H54 (cell line): ENCODE data around the gene CLP1.
"Not testable (repeated sequence)": the region's sequence is repeated elsewhere in the genome, so short reads cannot be mapped to it uniquely, and the experiment has no call there.

Experiments used
- DNase-seq: peaks from one replicate; pipeline ENCODE4 v3.0.0; 2011; ENCODE audit warnings: low spot score, mixed read lengths; ENCODE audit not compliant: insufficient read length
- FAIRE-seq: peaks from 3 replicates; lab custom pipeline; 2011; peaks lifted over from hg19 to GRCh38; lab: Jason Lieb, UNC
- POLR2A ChIP-seq: IDR thresholded peaks from 2 replicates; pipeline ENCODE4 v1.6.1; 2011; ENCODE audit warnings: low read depth, mild to moderate bottlenecking, low read length

The CLP1 gene

GRCh38 chr11:57646799-57647303 is 10.7 kb upstream of the CLP1 start:
- FAIRE-seq (no peak), DNase-seq (no peak)
- TF ChIP-seq POLR2A: no peak

DNA sequence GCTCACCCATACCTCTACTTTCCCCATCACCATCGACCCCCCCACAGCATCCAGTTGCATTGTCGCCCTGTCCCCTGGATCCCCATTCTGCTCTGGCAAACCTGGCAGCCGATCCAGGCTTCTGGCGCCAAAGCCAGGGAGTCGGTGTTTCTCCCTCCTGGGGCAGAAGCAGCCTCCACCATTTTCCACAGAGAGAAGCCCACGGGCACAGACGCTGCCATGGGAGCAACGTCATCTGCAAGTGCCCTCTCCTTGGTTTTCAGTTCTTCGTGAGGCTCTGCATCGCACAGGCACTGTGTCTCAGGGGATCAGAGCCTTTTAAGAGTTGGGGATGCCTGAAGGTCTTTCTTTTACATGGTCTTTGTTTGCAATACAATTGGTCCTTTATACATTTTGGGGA is 10.2 kb upstream of the CLP1 start:
- DNase-seq (no peak), FAIRE-seq (no peak)
- TF ChIP-seq POLR2A: no peak

DNA sequence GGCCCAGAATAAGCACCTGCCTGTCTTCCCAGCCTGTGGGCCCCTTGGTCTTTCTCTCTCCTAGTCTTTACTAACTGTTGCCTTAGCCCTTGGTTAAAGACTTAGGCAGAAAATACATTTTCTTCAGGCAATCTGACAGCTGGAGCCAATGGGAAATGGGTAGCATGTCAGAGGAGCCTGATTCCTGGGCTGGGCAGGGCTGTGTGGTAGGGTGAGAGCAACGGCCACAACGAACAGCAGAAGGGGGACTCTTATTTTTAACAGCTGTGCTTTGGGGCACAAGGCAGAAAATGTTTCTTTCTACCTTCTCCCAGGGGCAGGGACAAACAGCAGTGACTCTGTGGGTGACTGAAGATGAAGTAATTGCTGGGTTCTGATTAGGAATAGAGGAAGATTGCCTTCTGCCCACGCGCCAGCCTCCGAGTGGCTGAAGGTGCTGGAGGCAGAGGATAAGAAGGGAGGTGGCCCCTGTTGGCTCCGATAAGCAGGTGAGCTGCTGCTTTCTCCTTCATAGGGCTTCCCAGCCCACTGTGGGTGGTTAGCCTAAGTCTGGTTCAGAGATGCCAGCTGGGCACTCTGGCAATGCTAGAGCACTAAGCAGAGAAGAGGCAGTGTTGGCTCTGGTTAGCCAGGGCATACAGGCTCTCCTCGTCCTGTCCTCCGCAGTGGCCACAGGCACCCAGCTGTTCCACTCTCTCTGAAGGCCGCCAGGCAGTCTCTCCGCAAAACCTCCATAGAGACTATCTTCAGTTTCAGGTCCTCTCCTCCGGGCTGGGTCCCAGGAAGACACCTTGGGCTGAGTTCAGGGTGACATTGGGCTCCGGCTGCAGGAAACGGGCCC is 9.4 kb upstream of the CLP1 start:
- FAIRE-seq: no peak
- TF ChIP-seq POLR2A: peak; percentile 16; the same call in 1 of the 2 replicates
- DNase-seq: no peak

DNA sequence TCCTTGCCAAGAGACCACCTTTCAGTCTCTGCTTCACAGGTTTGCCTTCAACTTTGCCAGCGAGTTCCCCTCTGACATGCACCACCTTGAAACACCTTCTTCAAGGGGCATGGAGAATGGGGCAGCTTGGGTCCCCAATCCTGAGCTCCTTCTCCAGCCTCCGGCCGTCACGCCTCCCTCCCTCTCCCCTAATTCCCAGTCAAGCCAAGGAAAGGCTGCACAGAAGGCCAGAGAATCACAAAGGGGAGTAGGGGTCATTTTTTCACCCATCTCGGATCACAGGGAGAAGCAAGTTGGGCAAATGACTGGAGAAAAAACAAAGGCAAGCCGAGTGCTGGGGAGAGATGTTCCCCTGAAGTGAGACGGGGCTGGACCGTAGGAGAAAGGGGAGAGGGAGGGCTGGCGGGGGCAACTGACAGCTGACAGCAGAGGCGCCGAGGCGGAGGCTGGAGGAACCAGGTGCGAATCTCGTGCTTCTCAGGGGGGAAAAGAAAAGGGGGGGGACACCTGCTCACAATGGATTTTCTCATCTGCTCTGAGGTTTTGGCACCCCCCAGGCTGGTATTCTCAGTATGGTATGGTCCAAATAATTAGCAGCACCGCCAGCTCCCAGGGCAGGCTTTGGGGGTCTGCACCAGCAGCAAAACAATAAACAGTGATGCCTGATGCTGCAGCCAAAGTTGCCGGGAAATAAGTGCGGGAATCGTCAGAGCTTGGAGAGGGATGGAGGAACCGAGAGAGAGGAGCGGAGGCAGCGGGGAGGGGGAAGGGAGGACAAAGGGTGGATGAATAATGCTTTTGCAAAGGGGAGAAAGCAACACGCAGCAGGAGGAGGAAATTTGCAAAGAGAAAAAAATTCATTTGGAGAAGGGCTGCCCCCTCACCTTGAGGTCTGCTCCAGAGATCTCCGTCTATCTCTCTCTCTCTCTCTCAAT is 8.5 kb upstream of the CLP1 start:
- TF ChIP-seq POLR2A: peak; percentile 7
- no peak for DNase-seq
- FAIRE-seq: no peak

- FAIRE-seq (no peak), DNase-seq (peak; percentile 64)
- peak; percentile 46 for TF ChIP-seq POLR2A
These were observed 7.5 kb upstream of the CLP1 start, which contains the start of gene YPEL4 for GRCh38 chr11:57649826-57650738. TSS of gene YPEL4 (minus strand) at chr11:57649912. CDS start at chr11:57647107, 2,805 bp downstream.

DNA sequence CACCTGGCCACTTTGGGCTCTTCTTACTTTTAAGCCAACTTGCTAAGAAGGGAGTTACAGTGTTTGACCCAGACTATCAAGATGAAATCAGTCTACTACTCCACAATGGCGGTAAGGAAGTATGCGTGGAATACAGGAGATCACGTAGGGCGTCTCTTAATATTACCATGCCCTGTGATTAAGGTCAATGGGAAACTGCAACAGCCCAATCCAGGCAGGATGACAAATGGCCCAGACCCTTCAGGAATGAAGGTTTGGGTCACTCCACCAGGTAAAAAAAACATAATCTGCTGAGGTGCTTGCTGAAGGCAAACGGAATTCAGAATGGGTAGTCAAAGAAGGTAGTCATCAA is 6.8 kb upstream of the CLP1 start:
- FAIRE-seq (no peak), DNase-seq (no peak)
- TF ChIP-seq POLR2A: no peak

DNA sequence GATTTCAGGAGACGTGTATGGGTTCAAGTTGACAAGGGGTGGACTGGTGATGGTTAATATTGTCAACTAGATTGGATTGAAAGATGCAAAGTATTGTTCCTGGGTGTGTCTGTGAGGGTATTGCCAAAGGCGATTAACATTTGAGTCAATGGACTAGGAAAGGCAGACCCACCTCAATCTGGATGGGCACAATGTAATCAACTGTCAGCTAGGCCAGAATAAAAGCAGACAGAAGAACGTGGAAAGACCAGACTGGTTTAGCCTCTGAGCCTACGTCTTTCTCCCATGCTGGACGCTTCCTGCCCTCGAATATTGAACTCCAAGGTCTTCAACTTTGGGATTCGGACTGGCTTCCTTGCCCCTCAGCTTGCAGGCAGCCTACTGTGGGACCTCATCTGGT is 6.2 kb upstream of the CLP1 start:
- no peak for TF ChIP-seq POLR2A
- FAIRE-seq (no peak), DNase-seq (no peak)

GRCh38 chr11:57652230-57652629 is 5.3 kb upstream of the CLP1 start:
- FAIRE-seq, DNase-seq: not testable (repeated sequence)

DNA sequence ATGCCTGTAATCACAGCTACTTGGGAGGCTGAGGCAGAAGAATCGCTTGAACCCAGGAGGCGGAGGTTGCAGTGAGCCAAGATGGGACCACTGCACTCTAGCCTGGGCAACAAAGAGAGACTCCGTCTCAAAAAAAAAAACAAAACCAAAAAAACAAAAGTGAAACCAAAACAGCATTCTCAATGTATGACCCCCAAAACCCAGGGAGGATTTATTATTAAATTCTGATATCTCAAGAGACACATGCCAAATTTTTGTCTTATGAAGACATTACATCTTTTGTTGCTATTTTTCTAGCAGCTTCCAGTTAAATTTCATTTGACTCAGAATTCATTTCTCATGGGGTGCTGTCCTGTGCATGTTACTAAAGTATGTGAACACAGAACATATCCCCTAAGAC is 4.9 kb upstream of the CLP1 start:
- TF ChIP-seq POLR2A: no peak
- DNase-seq: no peak
- no peak for FAIRE-seq

GRCh38 chr11:57653163-57653562 is 4.4 kb upstream of the CLP1 start:
- FAIRE-seq (no peak), DNase-seq (no peak)
- no peak for TF ChIP-seq POLR2A

DNA sequence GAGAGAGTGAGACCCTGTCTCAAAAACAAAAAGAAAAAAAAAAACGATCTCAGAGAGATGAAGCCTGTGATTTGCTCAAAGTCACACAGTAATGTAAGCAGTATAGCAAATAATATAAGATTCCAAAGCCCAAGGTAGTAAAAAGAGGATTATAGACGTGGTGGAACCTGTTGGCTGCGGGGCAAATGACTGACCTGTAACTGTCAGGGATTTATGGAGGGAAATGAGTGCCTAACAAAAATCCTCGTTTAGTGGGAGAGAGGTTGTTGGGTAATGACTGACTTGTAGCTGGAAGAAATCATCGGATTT is 723 bp upstream of the CLP1 start:
- FAIRE-seq (no peak), DNase-seq (no peak)
- no peak for TF ChIP-seq POLR2A

- TF ChIP-seq POLR2A: no peak
- DNase-seq (no peak), FAIRE-seq (no peak)
These were observed 430 bp downstream of the CLP1 start for GRCh38 chr11:57658023-57658361.

DNA sequence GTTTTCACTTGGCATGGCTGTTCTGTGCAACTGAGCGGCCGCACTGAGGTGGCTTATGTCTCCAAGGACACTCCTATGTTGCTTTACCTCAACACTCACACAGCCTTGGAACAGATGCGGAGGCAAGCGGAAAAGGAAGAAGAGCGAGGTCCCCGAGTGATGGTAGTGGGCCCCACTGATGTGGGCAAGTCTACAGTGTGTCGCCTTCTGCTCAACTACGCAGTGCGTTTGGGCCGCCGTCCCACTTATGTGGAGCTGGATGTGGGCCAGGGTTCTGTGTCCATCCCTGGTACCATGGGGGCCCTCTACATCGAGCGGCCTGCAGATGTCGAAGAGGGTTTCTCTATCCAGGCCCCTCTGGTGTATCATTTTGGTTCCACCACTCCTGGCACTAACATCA is 2.1 kb downstream of the CLP1 start:
- TF ChIP-seq POLR2A: no peak
- FAIRE-seq (no peak), DNase-seq (no peak)

DNA sequence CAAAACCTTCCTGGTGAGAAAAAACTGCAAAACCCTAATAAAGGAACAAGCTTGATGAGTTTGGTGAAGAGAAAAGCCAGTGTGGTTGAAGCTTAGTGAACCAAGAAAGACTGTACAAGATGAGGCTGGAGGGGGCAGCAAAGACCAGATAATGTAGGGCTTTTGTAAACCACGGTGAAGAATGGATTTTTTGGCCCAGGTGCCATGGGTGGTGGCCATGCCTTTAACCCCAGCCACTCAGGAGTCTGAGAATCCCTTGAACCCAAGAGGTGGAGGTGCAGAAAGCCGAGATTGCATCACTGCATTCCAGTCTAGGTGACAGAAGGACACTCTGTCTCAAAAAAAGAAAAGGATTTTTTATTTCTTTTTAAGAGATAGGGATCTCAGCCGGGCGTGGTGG is 5.3 kb downstream of the CLP1 start:
- no peak for TF ChIP-seq POLR2A
- FAIRE-seq (no peak), DNase-seq (no peak)
